GM19023 (cell line): ENCODE results near the gene FANCI.

ENCODE experiments used
- ATAC-seq: cut with Tn5 transposase; IDR thresholded peaks from one replicate; pipeline ENCODE4 v1.9.1; 2021; ENCODE audit warnings: mild to moderate bottlenecking, moderate library complexity; ENCODE audit not compliant: unreplicated experiment

FANCI gene

GRCh38 chr15:89330881-89331595 lies 87.3 kb downstream of the FANCI start:
- ATAC-seq = no peak

GRCh38 chr15:89332446-89332845 lies 88.7 kb downstream of the FANCI start:
- no peak for ATAC-seq

GRCh38 chr15:89333011-89333860 lies 89.5 kb downstream of the FANCI start:
- ATAC-seq = no peak

GRCh38 chr15:89333959-89334509 lies 90.3 kb downstream of the FANCI start:
- peak; percentile 1 for ATAC-seq

GRCh38 chr15:89334510-89335297 lies 90.9 kb downstream of the FANCI start, which contains the start of gene POLG:
Gene POLG, minus strand, starts transcription at chr15:89334824. Its CDS starts 1,070 bp downstream, at chr15:89333754.
- ATAC-seq = peak; percentile 85

GRCh38 chr15:89335298-89336041 lies 91.7 kb downstream of the FANCI start:
- ATAC-seq = no peak

GRCh38 chr15:89338036-89338435 lies 94.3 kb downstream of the FANCI start:
- no peak for ATAC-seq

- ATAC-seq = no peak
Measured at GRCh38 chr15:89340573-89340972, 96.8 kb downstream of the FANCI start.

GRCh38 chr15:89341316-89342005 lies 97.7 kb downstream of the FANCI start:
- no peak for ATAC-seq

GRCh38 chr15:89342840-89343239 lies 99.1 kb downstream of the FANCI start:
- ATAC-seq = no peak

GRCh38 chr15:89345248-89345647 lies 101.5 kb downstream of the FANCI start:
- no peak for ATAC-seq

- ATAC-seq = no peak
Measured at GRCh38 chr15:89346516-89347231, 102.9 kb downstream of the FANCI start.

GRCh38 chr15:89349206-89349558 lies 105.4 kb downstream of the FANCI start:
- no peak for ATAC-seq

- ATAC-seq = no peak
Measured at GRCh38 chr15:89352476-89352875, 108.7 kb downstream of the FANCI start.

GRCh38 chr15:89353991-89354390 lies 110.2 kb downstream of the FANCI start:
- no peak for ATAC-seq

GRCh38 chr15:89356634-89357298 lies 113.0 kb downstream of the FANCI start:
- ATAC-seq = no peak

- peak; percentile 4 for ATAC-seq
Measured at GRCh38 chr15:89358435-89358754, 114.6 kb downstream of the FANCI start.

GRCh38 chr15:89358755-89359439 lies 115.1 kb downstream of the FANCI start:
- ATAC-seq = peak; percentile 92
